LNCaP clone FGC (cell line): ENCODE results near the gene PIP4K2B.

Experiments
- DNase-seq: peaks from one replicate; pipeline ENCODE4 v3.0.0-alpha.2; 2011; ENCODE audit warnings: low read depth
- H3K4me3 ChIP-seq: 2 replicates; pipeline ENCODE4 v1.5.1; 2011; ENCODE audit warnings: mild to moderate bottlenecking, low read depth, low read length, control low read depth
- CTCF ChIP-seq: IDR thresholded peaks from 2 replicates; pipeline ENCODE4 v1.5.1; 2012; ENCODE audit warnings: mild to moderate bottlenecking; ENCODE audit not compliant: control insufficient read depth, insufficient read depth; ENCODE audit errors: extremely low read depth

Gene PIP4K2B

GRCh38 chr17:38742411-38743308 lies 56.7 kb downstream of the PIP4K2B start:
- peak overlapping the region; percentile 26 for H3K4me3 ChIP-seq
- TF ChIP-seq CTCF, result no peak
- DNase-seq, result no peak

GRCh38 chr17:38741921-38742410 lies 57.4 kb downstream of the PIP4K2B start:
- DNase-seq, result peak; percentile 79
- TF ChIP-seq CTCF, result no peak
- peak overlapping the region; percentile 26 for H3K4me3 ChIP-seq

- TF ChIP-seq CTCF, result no peak
- no peak for DNase-seq
- 0 out of 2 replicates have a peak overlapping the region, but pooled peaks have one; percentile 4 for H3K4me3 ChIP-seq
These were observed 57.9 kb downstream of the PIP4K2B start for GRCh38 chr17:38741461-38741860.

- H3K4me3 ChIP-seq, result no peak overlapping the region
- DNase-seq, result no peak
- TF ChIP-seq CTCF, result no peak
These were observed 58.5 kb downstream of the PIP4K2B start for GRCh38 chr17:38740806-38741205.

DNA sequence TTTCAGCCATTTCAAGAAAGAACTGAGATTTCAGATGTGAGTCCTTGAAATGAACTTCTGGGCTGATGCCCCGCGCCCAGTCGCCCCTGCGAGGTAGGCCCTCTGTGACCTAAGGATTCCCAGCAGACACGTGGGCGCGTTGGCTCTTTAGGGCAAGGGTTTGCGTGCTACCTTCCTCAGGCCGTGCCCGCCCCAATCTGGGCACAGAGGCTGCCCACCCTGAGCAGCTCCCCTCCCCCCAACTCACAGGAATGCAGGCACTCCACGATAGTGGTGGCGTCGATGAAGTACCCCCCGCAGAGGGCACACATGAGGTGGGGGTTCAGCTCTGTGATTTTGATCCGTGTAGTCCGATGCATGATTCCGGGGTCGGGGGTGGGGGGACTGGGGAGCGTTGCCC lies 59.3 kb downstream of the PIP4K2B start:
- H3K4me3 ChIP-seq, result no peak overlapping the region
- TF ChIP-seq CTCF, result no peak
- DNase-seq, result no peak

DNA sequence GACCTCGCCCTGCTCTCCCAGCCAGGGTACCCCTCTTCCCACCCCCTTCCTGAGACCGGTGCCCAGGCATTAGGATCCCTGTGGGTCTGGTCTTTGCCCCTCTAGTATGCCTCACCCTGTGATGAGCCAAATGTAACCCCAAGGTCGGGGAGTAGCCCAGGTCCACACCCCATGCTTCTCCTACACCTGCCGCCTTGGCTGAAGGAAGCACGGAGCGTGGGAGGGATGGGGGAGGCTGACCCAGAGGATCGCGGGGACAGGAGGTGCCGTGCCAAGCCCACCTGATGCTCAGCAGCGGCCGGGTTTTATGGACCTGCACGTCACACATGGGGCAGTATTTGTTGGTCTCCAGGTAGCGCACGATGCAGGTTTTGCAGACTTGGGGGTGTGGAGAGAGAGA lies 60.1 kb downstream of the PIP4K2B start:
- DNase-seq, result no peak
- H3K4me3 ChIP-seq, result no peak overlapping the region
- no peak for TF ChIP-seq CTCF
